Left renal pelvis (tissue), 4 donors: ENCODE results near the gene NTHL1. TPM values are rescaled to one million over a fixed set of nuclear protein-coding genes. Genes with fewer than 3 reads are reported as not detected.

ENCODE experiments used
- DNase-seq, 4 donors: peaks; one replicate each; pipeline ENCODE4 v3.0.0-alpha.2; 2013; ENCODE audit warnings: low read depth in 4 of 4, low spot score in 3 of 4
- polyA plus RNA-seq, 4 donors: library from polyadenylated mRNA; unstranded; fragments of 120-200 nt; gene quantifications; one replicate each; pipeline ENCODE4 v1.2.1, GENCODE V29; 2013; ENCODE audit not compliant: insufficient read length in 4 of 4

The NTHL1 gene
- polyA plus RNA-seq, 4 donors: 15.8 to 27.1 (median 17.5) TPM

GRCh38 chr16:1999866-2000514 lies 47.6 kb downstream of the NTHL1 start:
- no peak for DNase-seq

- DNase-seq: no peak
Measured at GRCh38 chr16:1998852-1999801, 48.5 kb downstream of the NTHL1 start.

GRCh38 chr16:1998360-1998835 lies 49.2 kb downstream of the NTHL1 start:
- DNase-seq: no peak

- no peak for DNase-seq
Measured at GRCh38 chr16:1997494-1998359, 49.9 kb downstream of the NTHL1 start.

GRCh38 chr16:1993731-1994131 lies 53.9 kb downstream of the NTHL1 start:
- no peak for DNase-seq

GRCh38 chr16:1992704-1993317 lies 54.8 kb downstream of the NTHL1 start:
- no peak for DNase-seq

GRCh38 chr16:1991948-1992703 lies 55.5 kb downstream of the NTHL1 start:
- DNase-seq: peak in 3 of 4 donors; percentile 74 to 83 (median 74)

GRCh38 chr16:1991588-1991947 lies 56.1 kb downstream of the NTHL1 start:
- no peak for DNase-seq

- DNase-seq: no peak
Measured at GRCh38 chr16:1991135-1991551, 56.5 kb downstream of the NTHL1 start.

- DNase-seq: no peak
Measured at GRCh38 chr16:1990351-1991134, 57.1 kb downstream of the NTHL1 start.

GRCh38 chr16:1990101-1990350 lies 57.6 kb downstream of the NTHL1 start:
- no peak for DNase-seq

Other genes with a start within 250 kb of the NTHL1 start
- gene HAGH, start 221.0 kb downstream of the NTHL1 start, polyA plus RNA-seq: 10 to 100 TPM; 29.7 to 51.8 (median 31.9) TPM
- 10 to 100 TPM; 22.5 to 46.7 (median 34.7) TPM for gene FAHD1, start 220.6 kb downstream of the NTHL1 start, polyA plus RNA-seq
- 1 to 10 TPM in 2 of 4 donors, under 1 TPM in 2; 0.25 to 3.1 (median 1.00) TPM for gene MEIOB, start 175.7 kb downstream of the NTHL1 start, polyA plus RNA-seq
- gene HS3ST6, start 129.4 kb downstream of the NTHL1 start, polyA plus RNA-seq: under 1 TPM in 3 of 4 donors, not detected in 1; 0.27 to 0.63 (median 0.42) TPM
- 10 to 100 TPM; 12.7 to 78.7 (median 58.5) TPM for gene MSRB1, start 104.6 kb downstream of the NTHL1 start, polyA plus RNA-seq
- under 1 TPM; 0.09 to 0.34 (median 0.13) TPM for gene RPL3L, start 93.1 kb downstream of the NTHL1 start, polyA plus RNA-seq
- 100 to 1,000 TPM in 3 of 4 donors, 10 to 100 TPM in 1; 86.4 to 134 (median 128) TPM for gene NDUFB10, start 88.3 kb downstream of the NTHL1 start, polyA plus RNA-seq
- gene RPS2, start 83.0 kb downstream of the NTHL1 start, polyA plus RNA-seq: 1,000 to 10,000 TPM; 1,831 to 2,075 (median 1,960) TPM
- not detected for gene RNF151, start 81.0 kb downstream of the NTHL1 start, polyA plus RNA-seq
- gene TBL3, start 75.8 kb downstream of the NTHL1 start, polyA plus RNA-seq: 10 to 100 TPM; 25.1 to 46.9 (median 29.1) TPM
- gene NOXO1, start 66.4 kb downstream of the NTHL1 start, polyA plus RNA-seq: 1 to 10 TPM in 1 of 4 donors, under 1 TPM in 3; 0.45 to 3.0 (median 0.78) TPM
- gene GFER, start 63.6 kb downstream of the NTHL1 start, polyA plus RNA-seq: 10 to 100 TPM; 17.3 to 29.2 (median 23.9) TPM
- 1 to 10 TPM; 1.7 to 3.1 (median 1.9) TPM for gene SYNGR3, start 57.9 kb downstream of the NTHL1 start, polyA plus RNA-seq
- 10 to 100 TPM; 16.9 to 28.3 (median 18.9) TPM for gene ZNF598, start 38.0 kb downstream of the NTHL1 start, polyA plus RNA-seq
- 10 to 100 TPM in 1 of 4 donors, 1 to 10 TPM in 3; 4.2 to 12.3 (median 7.3) TPM for gene NPW, start 28.0 kb downstream of the NTHL1 start, polyA plus RNA-seq
- 100 to 1,000 TPM; 102 to 161 (median 104) TPM for gene NHERF2, start 20.9 kb downstream of the NTHL1 start, polyA plus RNA-seq
- gene TSC2, start 151 bp upstream of the NTHL1 start, polyA plus RNA-seq: 100 to 1,000 TPM; 121 to 183 (median 146) TPM
- 100 to 1,000 TPM in 2 of 4 donors, 10 to 100 TPM in 2; 51.6 to 119 (median 94.0) TPM for gene PKD1, start 88.1 kb upstream of the NTHL1 start, polyA plus RNA-seq
- gene RAB26, start 100.8 kb upstream of the NTHL1 start, polyA plus RNA-seq: 1 to 10 TPM; 1.9 to 4.0 (median 2.4) TPM
- 10 to 100 TPM; 41.7 to 56.9 (median 50.5) TPM for gene TRAF7, start 107.9 kb upstream of the NTHL1 start, polyA plus RNA-seq
- 1 to 10 TPM in 3 of 4 donors, under 1 TPM in 1; 0.79 to 2.4 (median 1.4) TPM for gene CASKIN1, start 148.8 kb upstream of the NTHL1 start, polyA plus RNA-seq
- gene MLST8, start 157.6 kb upstream of the NTHL1 start, polyA plus RNA-seq: 10 to 100 TPM; 32.8 to 55.0 (median 40.7) TPM
- 10 to 100 TPM in 1 of 4 donors, 1 to 10 TPM in 3; 4.6 to 11.5 (median 5.4) TPM for gene BRICD5, start 163.0 kb upstream of the NTHL1 start, polyA plus RNA-seq
- gene PGP, start 167.0 kb upstream of the NTHL1 start, polyA plus RNA-seq: 10 to 100 TPM in 3 of 4 donors, 1 to 10 TPM in 1; 7.3 to 19.3 (median 13.3) TPM
- gene E4F1, start 175.8 kb upstream of the NTHL1 start, polyA plus RNA-seq: 10 to 100 TPM; 13.8 to 24.3 (median 15.7) TPM
- gene DNASE1L2, start 188.6 kb upstream of the NTHL1 start, polyA plus RNA-seq: 1 to 10 TPM in 1 of 4 donors, under 1 TPM in 3; 0.63 to 2.0 (median 0.90) TPM
- gene ECI1, start 203.8 kb upstream of the NTHL1 start, polyA plus RNA-seq: 10 to 100 TPM; 30.5 to 89.5 (median 58.5) TPM
- 100 to 1,000 TPM; 146 to 214 (median 201) TPM for gene RNPS1, start 220.3 kb upstream of the NTHL1 start, polyA plus RNA-seq